ENCODE results near the gene FBXO10.

- TF ChIP-seq CTCF (IDR thresholded peaks at IDR 0.05): no peak
- no peak for TF ChIP-seq EP300 (IDR thresholded peaks at IDR 0.05)
- TF ChIP-seq POLR2A (IDR thresholded peaks at IDR 0.05): no peak
Measured at GRCh38 chr9:37517923-37518322, 58.3 kb downstream of the FBXO10 start.

All from tibial nerve (tissue), 4 donors.